Measurements from ENCODE around the gene GART. TPM values are rescaled to one million over a fixed set of nuclear protein-coding genes. Genes with fewer than 3 reads are reported as not detected.
A peak's percentile ranks its signal among the peaks of the same experiment; 100 is the strongest.

GART gene
- total and polyA plus RNA-seq, 2 of the 4 experiments (the other 2 are of a cell fraction): 29.9 to 73.8 TPM

DNA sequence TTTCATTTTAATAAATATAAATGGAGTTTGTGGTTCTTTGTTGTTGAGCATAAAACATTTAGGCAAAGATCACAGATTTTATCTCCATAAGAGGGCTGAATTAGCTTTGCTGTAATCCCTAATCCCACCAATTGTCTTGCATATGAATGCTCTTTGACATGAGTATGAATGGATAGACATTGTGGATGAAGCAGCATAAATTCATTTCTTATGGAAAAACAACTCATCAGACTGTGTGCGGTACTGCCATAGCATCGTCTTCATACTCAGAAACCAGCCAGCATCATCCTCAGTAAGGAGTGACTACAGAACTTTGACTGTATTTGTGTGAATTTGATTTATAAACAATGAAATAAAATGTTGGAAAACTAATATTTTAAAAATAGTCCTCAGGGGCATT is 20.5 kb upstream of the GART start:
- H3K36me3 ChIP-seq (ENCODE audit: control insufficient read depth, insufficient read depth, low read length): peaks cover 35% of the 10 kb centered on the region
- TF ChIP-seq, protein P1, sequence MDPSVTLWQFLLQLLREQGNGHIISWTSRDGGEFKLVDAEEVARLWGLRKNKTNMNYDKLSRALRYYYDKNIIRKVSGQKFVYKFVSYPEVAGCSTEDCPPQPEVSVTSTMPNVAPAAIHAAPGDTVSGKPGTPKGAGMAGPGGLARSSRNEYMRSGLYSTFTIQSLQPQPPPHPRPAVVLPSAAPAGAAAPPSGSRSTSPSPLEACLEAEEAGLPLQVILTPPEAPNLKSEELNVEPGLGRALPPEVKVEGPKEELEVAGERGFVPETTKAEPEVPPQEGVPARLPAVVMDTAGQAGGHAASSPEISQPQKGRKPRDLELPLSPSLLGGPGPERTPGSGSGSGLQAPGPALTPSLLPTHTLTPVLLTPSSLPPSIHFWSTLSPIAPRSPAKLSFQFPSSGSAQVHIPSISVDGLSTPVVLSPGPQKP (IDR thresholded peaks at IDR 0.05; ENCODE audit: borderline replicate concordance, low read depth, low read length): no peak
- TF ChIP-seq MAFK (IDR thresholded peaks at IDR 0.05; ENCODE audit: low read depth, low read length) (no peak), RAD21 (IDR thresholded peaks at IDR 0.05; ENCODE audit: low read length) (no peak), SMC3 (IDR thresholded peaks at IDR 0.05; ENCODE audit: low read depth, low read length) (no peak), MXI1 (IDR thresholded peaks at IDR 0.05; ENCODE audit: borderline replicate concordance, low read depth, low read length) (no peak), CEBPB (IDR thresholded peaks at IDR 0.05; ENCODE audit: low read depth, low read length) (no peak), RFX5 (IDR thresholded peaks at IDR 0.05; ENCODE audit: low read depth, low read length) (no peak), BHLHE40 (IDR thresholded peaks at IDR 0.05; ENCODE audit: low read depth, low read length) (no peak), RCOR1 (IDR thresholded peaks at IDR 0.05; ENCODE audit: insufficient replicate concordance, low read length) (no peak), POLR2A (IDR thresholded peaks at IDR 0.05; ENCODE audit: low read depth, low read length) (no peak), CHD1 (IDR thresholded peaks at IDR 0.05; ENCODE audit: low read depth, low read length) (no peak), MAZ (IDR thresholded peaks at IDR 0.05; ENCODE audit: borderline replicate concordance, low read depth, low read length) (no peak), FOS (IDR thresholded peaks at IDR 0.05; ENCODE audit: low read depth, low read length) (no peak), NFE2L2 (IDR thresholded peaks at IDR 0.05; ENCODE audit: low read depth, low read length) (no peak)
- TF ChIP-seq, protein P2, sequence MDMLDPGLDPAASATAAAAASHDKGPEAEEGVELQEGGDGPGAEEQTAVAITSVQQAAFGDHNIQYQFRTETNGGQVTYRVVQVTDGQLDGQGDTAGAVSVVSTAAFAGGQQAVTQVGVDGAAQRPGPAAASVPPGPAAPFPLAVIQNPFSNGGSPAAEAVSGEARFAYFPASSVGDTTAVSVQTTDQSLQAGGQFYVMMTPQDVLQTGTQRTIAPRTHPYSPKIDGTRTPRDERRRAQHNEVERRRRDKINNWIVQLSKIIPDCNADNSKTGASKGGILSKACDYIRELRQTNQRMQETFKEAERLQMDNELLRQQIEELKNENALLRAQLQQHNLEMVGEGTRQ (IDR thresholded peaks at IDR 0.05; ENCODE audit: low read depth, low read length): no peak
- TF ChIP-seq, protein P3, sequence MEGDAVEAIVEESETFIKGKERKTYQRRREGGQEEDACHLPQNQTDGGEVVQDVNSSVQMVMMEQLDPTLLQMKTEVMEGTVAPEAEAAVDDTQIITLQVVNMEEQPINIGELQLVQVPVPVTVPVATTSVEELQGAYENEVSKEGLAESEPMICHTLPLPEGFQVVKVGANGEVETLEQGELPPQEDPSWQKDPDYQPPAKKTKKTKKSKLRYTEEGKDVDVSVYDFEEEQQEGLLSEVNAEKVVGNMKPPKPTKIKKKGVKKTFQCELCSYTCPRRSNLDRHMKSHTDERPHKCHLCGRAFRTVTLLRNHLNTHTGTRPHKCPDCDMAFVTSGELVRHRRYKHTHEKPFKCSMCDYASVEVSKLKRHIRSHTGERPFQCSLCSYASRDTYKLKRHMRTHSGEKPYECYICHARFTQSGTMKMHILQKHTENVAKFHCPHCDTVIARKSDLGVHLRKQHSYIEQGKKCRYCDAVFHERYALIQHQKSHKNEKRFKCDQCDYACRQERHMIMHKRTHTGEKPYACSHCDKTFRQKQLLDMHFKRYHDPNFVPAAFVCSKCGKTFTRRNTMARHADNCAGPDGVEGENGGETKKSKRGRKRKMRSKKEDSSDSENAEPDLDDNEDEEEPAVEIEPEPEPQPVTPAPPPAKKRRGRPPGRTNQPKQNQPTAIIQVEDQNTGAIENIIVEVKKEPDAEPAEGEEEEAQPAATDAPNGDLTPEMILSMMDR (conservative IDR thresholded peaks at IDR 0.05; ENCODE audit: low read depth, low read length): no peak
- no peak overlapping the region for H3K4me3 ChIP-seq (ENCODE audit: insufficient read depth, low read depth, low read length)
- no peak overlapping the region for H2AK5ac ChIP-seq (ENCODE audit: low read depth, low read length)
- intact Hi-C loops (cut with micrococcal nuclease): no loop called here
- H2BK20ac ChIP-seq (ENCODE audit: low read depth, low read length): no peak overlapping the region
- H3K23ac ChIP-seq (ENCODE audit: low read depth, low read length): peak overlapping the region; percentile 10; the same call in 1 of the 2 replicates
- no CpG with 5 or more reads among the region's 2 CpGs for WGBS, 2 experiments (ENCODE audit: extremely low coverage in 2 of 2, insufficient read length in 1 of 2)
- 0 out of 2 replicates have a peak, but pooled peaks cover 4% of the 10 kb centered on the region for H3K9me1 ChIP-seq (ENCODE audit: insufficient read depth, low read length)
- ATAC-seq (ENCODE audit: low read depth): no peak
- dilution Hi-C loops (cut with HindIII; ENCODE audit: low sequenced_read_pairs, unreplicated experiment): no loop called here
- no TSS peak for BruUV-seq (replicated peaks)
- H2BK15ac ChIP-seq (ENCODE audit: low read depth, low read length): no peak overlapping the region
- H3K27ac ChIP-seq (ENCODE audit: insufficient read depth, low read length): no peak overlapping the region
- no peak overlapping the region for H3K9ac ChIP-seq (ENCODE audit: low read depth, low read length)
- no peak overlapping the region for H4K5ac ChIP-seq (ENCODE audit: low read depth, low read length)
- peaks cover 2% of the 10 kb centered on the region; the same call in 1 of the 2 replicates for H3K4me1 ChIP-seq (ENCODE audit: control insufficient read depth, insufficient read depth, low read length)
- peaks cover 53% of the 10 kb centered on the region for H4K20me1 ChIP-seq (ENCODE audit: insufficient read depth, low read length)
- no peak overlapping the region for H4K8ac ChIP-seq (ENCODE audit: low read depth in 2 of 2, low read length in 2 of 2)
- no peak overlapping the region for H2AFZ ChIP-seq (replicated peaks; ENCODE audit: low read length, poor library complexity)
- peaks cover 13 to 59% of the 10 kb centered on the region in 2 experiments for H3K79me1 ChIP-seq (ENCODE audit: low read depth in 1 of 2, low read length in 2 of 2)
- no peak overlapping the region for H3K18ac ChIP-seq (ENCODE audit: low read depth, low read length)
- no peak overlapping the region for H4K91ac ChIP-seq (ENCODE audit: insufficient read depth, low read depth, low read length)
- no peak overlapping the region for H3K4ac ChIP-seq (ENCODE audit: low read depth, low read length)
- no peaks in the 10 kb centered on the region for H3K9me3 ChIP-seq (ENCODE audit: control insufficient read depth, insufficient read depth, low read length)
- H2BK5ac ChIP-seq (ENCODE audit: low read depth, low read length, poor library complexity, severe bottlenecking): no peak overlapping the region
- in situ Hi-C loops (cut with MboI; ENCODE audit: low sequenced_read_pairs): no loop called here
- H2AK9ac ChIP-seq (replicated peaks; ENCODE audit: low read depth, low read length, poor library complexity): no peak overlapping the region
- no peak overlapping the region for H3K14ac ChIP-seq (replicated peaks; ENCODE audit: low read depth, low read length)
- no peaks in the 10 kb centered on the region for H3K27me3 ChIP-seq (ENCODE audit: control insufficient read depth, insufficient read depth, low read length)
- H3K56ac ChIP-seq (ENCODE audit: extremely low read depth, insufficient read depth, low read length): no peak overlapping the region
- no peak overlapping the region for H2BK120ac ChIP-seq (ENCODE audit: low read depth, low read length)
- no peak overlapping the region for H3K4me2 ChIP-seq (ENCODE audit: low read depth, low read length)
- CTCF ChIA-PET: no interaction called here
- POLR2A ChIA-PET (ENCODE audit: unreplicated experiment): no interaction called here
- DNase-seq: no peak

All from IMR-90 (cell line).